NCI-H748 (cell line): ENCODE measurements around the gene MYH16.
"Not testable (repeated sequence)": the region's sequence is repeated elsewhere in the genome, so short reads cannot be mapped to it uniquely, and the experiment has no call there.

ENCODE experiments used
- DNase-seq: peaks from one replicate; lab custom pipeline; 2025; ENCODE audit not compliant: unreplicated experiment; lab: John Stamatoyannopoulos, UW

Gene MYH16

DNA sequence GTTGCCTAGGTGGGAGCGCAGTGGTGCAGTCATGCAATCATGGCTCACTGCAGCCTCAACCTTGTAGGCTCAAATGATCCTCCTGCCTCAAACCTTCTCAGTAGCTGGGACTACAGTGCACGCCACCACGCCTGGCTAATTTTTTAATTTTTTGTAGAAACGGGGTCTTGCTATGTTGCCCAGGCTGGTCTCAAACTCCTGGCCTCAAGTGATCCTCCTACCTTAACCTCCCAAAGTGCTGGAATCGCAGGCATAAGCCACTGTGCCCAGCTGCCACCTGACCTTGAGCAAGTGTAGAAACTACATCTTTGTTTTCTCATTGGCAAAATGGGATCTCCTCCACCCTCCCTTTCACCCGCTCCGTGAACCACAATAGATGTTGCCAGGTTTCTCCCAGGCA is 15.0 kb upstream of the MYH16 start:
- no peak for DNase-seq

DNA sequence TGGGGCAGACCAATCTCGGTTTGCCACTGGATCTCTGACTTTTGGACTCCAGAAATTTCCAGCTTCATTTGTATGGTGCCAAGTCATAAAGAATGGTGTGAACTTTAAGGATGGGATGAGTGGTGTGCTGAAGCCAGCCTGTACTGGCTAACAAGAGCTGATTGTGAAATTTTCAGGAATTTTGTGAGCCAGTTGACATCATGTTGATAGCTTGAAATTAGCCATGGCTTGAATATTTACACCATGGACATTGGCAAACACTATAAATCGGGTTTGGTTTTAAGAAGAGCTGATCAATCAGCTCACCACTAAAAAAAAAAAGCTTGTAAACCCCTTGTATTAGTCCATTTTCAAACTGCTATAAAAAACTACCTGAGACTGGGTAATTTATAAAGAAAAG is 14.1 kb upstream of the MYH16 start:
- no peak for DNase-seq

DNA sequence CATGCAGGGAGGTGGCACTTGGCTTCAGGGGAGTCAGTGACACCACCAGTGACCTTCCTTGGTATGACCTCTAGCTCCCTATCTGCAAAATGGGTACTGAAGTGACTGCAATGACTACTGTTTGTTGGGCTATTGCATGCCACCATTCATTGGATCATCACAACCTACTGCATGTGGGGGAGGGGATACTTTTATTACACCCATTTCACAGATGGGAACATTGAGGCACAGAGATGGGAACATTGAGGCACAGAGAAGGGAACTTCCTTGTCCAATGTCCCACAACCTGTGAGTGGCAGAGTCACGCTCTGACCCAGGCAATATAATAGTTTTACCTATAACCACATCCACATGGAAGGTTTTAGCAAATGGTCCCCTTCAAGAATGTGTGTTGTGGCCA is 12.2 kb upstream of the MYH16 start:
- DNase-seq, result no peak

DNA sequence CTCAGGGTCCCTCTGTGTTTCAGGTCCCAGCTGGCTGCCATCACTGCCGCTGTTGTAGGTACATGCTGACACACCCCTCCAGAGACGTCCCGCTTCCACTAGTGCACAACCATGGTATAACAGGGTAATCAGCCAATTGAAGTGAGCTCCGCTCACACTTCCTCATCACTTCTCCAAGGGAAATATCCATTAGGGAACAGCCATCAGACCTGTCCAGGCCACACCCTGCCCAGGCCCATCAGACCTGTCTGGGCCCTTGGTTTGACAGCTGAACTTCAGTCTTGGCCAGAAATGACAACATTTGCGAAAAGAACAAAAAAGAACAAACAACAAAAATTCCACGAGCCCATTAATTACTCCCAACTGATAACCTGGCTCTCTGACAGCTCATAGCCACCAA is 11.0 kb upstream of the MYH16 start:
- DNase-seq, result no peak

DNA sequence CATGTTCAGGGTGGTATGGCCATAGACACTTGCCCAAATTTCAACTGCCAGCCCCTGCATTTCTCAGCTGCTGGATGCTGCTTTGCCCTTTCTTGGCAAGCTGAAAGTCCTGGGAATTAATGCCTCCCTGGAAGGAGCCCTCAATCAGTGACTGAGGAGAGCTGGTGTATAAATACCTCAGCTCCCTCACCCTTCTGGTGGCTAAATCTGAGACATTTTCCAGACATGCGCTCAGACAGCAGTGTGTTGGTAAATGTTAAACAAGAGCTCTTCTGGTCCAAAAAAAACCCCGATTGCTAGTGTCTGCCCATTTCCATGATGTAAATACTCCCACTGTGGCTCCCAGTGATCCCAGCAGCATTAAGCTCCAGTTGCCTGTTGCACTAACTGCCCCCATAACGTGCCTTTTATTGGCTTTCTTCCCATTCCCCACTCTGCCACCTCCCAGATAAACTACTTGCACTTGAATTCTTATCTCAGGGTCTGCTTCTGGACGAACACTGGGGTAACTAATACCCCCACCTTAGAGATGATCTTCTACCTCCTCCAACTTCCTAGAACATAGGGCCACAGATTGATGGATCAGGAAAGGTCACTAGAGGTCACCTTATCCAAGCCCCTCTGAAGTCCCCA is 6.7 kb upstream of the MYH16 start:
- DNase-seq, result no peak

DNA sequence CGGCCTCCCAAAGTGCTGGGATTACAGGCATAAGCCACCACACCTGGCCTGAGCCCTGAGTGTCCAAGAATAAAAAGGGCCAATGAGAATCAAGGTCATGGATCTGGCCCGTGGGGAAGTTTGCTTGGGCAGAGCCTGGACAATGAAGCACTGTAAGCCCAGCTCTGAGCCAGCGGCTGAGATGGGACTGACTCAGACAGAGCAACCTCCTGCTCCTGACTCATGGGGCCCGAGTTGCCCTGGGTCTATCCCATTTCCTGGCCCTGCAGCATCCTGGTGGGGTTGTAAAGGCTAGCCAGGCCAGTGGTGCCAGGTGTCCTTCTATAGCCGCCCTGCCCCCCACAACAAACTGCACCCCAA is 5.2 kb upstream of the MYH16 start:
- no peak for DNase-seq

DNA sequence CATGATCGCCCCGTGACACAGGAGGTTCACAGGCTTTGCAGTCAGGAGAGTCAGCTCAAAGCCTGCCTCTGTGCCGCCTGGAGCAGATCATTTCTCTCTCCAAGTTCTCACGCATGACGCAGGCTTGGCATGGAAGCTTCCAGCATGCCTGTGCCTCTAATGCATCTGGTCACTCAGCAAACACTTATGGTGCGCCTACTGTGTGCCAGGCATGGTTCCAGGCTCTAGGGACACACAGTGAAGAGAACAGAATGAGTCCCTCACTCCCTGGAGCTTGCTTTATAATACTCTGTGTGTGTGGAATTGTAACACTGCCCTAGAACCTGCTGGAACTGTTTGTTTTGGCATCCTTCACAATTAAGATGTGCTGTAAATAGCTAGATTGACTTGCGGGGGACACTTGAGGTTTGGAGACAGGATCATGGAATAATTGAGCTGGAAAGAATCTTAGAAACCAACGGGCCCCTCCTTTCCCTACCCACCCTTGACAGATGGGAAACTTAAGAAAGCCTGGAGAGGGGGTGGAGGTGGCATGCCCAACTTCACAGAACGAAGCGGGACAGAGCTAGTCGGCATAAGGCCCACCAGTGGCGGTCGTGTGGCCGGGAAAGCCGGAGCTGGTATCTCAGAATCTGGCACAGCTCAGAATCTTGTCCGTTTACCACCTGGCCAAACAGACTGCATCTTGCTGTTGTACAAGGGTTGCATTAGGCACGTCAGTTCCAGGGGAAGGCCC is 4.6 kb upstream of the MYH16 start:
- DNase-seq, result no peak

DNA sequence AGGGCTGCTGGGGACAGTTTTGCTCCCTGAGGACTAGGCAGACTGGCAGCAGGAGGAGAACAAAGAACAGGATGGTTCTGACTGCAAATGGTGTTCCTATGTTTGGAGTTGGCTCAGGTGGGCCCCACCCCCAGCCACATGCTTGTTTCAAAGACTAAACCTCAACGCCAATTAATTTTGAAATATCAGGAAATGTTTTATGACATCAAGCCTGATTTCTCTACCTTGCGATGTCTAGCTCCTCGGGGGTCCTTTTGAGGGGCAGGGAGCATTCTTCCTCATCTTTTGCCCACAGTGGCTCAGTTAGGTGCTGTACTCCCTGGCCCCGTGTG is 4.1 kb upstream of the MYH16 start:
- no peak for DNase-seq

DNA sequence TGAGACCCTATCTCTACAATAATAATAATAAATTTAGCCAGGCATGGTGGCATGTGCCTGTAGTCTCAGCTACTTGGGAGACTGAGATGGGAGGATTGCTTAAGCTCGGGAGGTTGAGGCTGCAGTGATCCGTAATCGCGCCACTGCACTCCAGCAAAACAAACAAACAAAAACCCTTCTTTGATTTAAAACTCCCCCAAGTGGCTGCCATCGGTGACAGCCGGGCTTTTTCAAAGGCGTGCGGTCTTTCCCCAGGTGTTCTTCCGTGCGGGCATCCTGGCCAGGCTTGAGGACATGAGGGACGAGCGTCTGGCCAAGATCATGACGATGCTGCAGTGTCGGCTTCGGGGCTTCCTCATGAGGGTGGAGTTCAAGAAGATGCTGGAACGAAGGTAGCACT is 1.9 kb upstream of the MYH16 start:
- DNase-seq, result peak; percentile 42

DNA sequence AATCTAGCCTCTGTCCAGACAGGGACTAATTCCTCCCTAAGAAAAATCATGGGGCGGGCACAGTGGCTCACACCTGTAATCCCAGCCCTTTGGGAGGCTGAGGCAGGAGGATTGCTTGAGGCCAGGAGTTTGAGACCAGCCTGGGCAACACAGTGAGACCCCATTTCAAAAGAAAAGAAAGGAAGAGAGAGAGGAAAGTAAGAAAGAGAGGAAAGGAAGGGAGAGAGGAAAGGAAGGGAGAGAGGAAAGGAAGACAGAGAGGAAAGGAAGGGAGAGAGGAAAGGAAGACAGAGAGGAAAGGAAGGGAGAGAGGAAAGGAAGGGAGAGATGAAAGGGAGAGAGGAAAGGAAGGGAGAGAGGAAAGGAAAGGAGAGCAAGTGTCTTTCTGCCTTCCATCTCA is 922 bp downstream of the MYH16 start:
- not testable (repeated sequence) for DNase-seq

DNA sequence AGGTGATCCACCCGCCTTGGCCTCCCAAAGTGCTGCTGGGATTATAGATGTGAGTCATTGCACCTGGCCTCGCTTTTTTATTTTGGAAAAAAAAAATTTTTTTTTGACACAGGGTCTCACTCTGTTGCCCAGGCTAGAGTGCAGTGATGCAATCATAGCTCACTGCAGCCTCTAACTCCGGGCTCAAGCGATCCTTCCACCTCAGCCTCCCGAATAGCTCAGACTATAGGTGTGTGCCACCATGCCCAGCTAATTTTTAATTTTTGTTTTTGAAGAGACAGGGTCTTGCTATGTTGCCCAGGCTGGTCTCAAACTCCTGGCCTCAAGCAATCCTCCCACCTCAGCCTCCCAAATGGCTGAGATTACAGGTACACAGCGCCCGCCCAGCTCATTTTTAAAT is 2.3 kb downstream of the MYH16 start:
- DNase-seq, result not testable (repeated sequence)

DNA sequence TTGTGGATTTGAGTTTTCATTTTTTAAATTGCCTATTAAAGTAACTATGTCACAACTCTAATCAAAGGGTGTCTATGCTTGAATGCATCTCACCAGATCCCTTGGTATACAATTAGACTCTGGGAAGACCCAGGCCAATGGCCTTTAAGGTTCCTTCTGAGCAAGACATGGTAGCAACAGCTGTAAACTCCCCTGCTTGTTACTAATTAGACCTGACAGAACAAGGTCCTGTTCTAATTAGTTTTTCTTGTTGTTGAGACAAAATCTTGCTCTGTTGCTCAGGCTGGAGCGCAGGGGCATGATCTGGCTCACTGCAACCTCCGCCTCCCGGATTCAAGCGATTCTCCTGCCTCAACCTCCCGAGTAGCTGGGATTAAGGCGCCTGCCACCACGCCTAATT is 2.9 kb downstream of the MYH16 start:
- DNase-seq, result no peak

DNA sequence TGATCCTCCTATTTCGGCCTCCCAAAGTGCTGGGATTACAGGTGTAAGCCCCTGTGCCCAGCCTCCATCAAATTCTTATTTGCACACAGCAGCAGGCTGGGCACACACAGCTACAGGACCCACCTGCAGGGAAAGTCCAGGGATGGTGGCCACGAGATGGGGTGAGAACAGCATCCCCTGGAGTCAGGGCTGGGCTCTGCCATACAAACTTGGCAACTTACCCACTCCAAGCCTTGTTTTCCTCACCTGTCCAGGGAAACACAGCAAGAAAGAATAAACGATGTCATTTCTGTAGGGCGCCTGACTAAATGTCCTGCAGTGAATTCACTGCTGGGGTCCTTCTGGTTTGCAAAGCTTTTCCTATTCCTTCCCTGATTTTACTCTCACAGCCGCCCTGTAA is 5.5 kb downstream of the MYH16 start:
- no peak for DNase-seq

DNA sequence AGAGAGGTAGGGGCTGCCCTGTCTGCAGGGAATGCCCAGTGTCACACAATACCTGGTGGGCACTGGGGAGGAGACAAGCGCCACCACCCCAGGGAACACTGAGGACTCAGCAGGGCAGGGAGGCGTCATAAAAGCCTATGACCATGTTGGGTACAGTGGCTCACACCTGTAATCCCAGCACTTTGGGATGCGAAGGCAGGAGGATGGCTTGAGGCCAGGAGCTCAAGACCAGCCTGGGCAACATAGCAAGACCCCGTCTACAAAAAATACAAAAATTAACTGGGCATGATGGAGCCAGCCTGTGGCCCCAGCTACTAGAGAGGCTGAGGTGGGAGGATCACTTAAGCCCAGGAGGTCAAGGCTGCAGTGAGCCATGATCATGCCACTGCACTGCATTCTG is 11.5 kb downstream of the MYH16 start:
- not testable (repeated sequence) for DNase-seq

DNA sequence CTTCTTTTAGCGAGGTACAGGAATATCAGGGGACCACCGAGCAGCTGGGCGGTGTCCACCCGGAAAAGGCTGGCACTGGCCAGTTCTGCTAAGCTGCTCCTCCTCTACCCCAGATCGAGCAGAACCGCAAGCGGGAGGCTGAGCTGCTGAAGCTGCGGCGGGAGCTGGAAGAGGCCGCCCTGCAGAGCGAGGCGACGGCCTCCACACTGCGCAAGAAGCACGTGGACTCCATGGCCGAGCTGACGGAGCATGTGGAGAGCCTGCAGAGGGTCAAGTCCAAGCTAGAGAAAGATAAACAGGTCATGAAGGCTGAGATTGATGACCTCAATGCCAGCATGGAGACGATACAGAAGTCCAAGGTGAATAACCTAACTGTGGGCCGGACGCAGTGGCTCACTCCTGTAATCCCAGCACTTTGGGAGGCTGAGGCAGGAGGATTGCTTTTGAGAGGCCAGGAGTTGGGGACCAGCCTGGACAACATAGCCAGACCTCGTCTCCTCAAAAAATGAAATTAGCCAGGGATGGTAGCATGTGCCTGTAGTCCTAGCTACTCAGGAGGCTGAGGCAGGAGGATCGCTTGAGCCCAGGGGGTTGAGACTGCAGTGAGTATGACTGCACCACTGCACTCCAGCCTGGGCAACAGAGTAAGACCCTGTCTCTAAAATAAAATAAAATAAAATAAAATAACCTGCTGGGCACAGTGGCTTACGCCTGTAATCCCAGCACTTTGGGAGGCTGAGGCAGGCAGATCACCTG is 15.3 kb downstream of the MYH16 start:
- no peak for DNase-seq

DNA sequence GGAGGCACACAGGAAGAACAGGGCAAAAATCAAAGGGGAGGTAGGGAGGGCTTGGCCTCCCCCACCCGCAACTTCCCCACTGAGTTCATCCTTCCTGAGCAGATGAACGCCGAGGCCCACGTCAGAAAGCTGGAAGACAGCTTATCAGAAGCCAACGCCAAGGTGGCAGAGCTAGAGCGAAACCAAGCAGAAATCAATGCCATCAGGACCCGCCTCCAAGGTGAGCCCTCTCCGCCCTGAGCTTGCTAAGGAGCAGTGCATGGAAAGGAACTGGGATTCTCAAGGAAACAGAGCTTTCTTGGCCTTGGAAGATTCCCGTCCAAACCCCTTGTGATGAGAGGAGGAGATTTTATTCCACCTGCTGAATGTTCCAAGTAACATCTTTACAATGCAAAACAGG is 16.5 kb downstream of the MYH16 start:
- DNase-seq, result no peak

DNA sequence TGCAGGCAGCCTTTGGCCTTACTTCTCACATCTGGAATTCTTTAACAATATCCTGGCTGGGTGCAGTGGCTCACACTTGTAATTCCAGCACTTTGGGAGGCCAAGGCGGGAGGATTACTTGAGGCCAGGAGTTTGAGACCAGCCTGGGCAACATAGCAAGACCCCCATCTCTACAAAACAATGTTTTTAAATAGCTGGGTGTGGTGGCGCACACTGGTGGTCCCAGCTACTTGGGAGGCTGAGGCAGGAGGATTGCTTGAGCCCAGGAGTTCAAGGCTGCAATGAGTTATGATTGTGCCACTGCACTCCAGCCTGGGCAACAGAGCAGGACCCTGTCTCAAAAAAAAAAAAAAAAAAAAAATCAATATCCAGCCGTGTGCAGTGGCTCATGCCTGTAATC is 17.5 kb downstream of the MYH16 start:
- not testable (repeated sequence) for DNase-seq

DNA sequence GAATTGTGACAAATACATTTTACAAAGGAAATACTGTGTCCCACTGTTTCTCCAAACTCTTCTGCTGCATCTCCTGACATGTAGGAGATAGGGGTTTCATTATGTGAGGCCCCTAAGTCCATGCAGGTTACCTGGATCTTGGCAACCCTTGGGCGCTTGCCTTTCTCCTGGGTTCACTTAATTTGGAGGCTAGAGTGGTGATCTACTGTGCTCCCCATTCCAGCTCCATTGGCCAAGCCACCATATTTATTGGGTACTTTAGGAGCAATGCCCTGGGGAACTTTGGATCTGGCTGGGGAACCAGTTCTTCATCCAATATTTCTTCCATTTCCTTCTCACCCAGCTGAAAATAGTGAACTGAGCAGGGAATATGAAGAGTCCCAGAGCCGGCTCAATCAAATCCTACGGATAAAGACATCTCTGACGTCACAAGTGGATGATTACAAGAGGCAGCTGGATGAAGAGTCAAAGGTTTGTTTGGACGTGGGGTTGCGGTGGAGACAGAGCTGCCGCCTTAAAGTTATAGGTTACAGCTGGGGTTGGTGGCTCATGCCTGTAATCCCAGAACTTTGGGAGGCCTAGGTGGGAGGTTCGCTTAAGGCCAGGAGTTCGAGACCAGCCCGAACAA is 18.5 kb downstream of the MYH16 start:
- peak; percentile 70 for DNase-seq

DNA sequence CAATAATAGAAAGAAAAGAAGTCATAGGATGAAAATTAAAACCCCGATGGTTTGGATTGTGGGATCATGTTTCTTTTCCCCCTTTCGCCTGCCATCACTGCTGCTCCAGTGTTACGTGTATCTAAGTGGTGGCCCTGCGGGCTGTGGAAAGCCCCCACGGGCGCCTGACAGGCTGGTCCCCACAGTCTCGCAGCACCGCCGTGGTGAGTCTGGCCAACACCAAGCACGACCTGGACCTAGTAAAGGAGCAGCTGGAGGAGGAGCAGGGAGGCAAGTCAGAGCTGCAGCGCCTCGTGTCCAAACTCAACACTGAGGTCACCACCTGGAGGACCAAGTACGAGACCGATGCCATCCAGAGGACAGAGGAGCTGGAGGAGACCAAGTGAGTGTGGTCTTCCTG is 19.5 kb downstream of the MYH16 start:
- no peak for DNase-seq

DNA sequence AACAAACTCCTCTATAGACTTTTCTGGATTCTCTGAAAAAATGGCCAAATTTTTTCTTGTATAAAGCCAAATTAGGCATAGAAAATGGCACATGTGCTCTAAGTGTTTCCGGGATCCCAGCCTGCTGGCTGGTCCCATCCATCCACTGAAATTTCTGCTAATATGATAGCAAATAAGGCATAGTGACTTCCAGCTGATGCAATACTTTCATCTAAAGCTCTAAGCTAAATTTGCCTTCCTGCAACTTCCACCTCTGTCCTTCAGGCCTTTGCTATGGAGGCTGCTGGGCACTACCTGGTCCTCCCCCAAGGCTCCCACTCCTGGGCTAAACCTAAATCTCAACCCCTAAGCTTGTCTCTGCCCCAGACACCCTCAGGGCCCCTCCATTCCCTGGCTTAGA is 20.5 kb downstream of the MYH16 start:
- no peak for DNase-seq

DNA sequence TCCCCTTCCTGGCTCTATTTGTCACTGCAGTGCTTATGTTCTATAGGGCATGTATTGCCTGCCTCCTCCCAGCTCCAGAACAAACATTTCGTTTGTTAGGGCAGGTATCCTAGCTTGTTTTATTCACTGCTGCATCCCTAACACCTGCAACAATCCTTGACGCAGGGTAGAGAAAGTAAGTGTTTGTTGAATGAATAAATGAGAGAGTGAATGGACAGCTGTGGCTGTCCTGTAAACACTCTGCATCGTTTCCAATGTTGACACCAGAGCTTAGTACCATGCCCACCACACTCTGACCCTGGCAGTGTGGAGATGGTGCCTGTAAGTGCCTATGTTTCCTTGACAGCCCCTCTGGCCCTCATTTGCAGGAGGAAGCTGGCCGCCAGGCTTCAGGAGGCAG is 21.0 kb downstream of the MYH16 start:
- no peak for DNase-seq

DNA sequence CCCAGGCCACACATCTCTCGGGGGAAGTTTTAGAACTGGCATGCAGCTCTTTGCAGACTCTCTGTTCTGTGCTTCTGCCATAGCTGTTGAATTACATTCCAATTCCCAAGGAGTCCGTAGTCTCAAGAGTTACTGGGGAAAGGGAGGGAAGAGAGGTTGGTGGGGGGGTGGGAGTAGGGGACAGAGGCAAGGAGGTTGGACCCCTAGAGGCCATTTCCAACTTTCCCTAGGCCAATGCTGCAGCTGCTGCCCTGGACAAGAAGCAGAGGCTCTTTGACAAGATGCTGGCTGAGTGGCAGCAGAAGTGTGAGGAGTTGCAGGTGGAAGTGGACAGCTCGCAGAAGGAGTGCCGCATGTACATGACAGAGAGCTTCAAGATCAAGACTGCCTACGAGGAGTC is 23.8 kb downstream of the MYH16 start:
- DNase-seq, result no peak
